Large intestine (tissue), 12 donors: ENCODE measurements around the gene ASZ1. TPM values are rescaled to one million over a fixed set of nuclear protein-coding genes. Genes with fewer than 3 reads are reported as not detected.
"Not testable (repeated sequence)": the region's sequence is repeated elsewhere in the genome, so short reads cannot be mapped to it uniquely, and the experiment has no call there.

ENCODE experiments used
- DNase-seq, 2 donors: peaks; one replicate each; pipeline versions ENCODE4 v3.0.0 to v3.0.0-alpha.2; 2013
- H3K27ac ChIP-seq: one replicate; pipeline ENCODE4 v1.5.1; 2013; ENCODE audit warnings: low read length
- H3K27me3 ChIP-seq: 2 replicates; pipeline ENCODE4 v1.6.1; 2013; ENCODE audit warnings: low read length; ENCODE audit not compliant: control insufficient read depth, insufficient read depth
- H3K36me3 ChIP-seq: 2 replicates; pipeline ENCODE4 v1.6.1; 2013; ENCODE audit warnings: low read length; ENCODE audit not compliant: control insufficient read depth, insufficient read depth
- H3K4me1 ChIP-seq: one replicate; pipeline ENCODE4 v1.6.1; 2013; ENCODE audit warnings: low read length; ENCODE audit not compliant: control insufficient read depth, insufficient read depth
- H3K4me3 ChIP-seq: one replicate; pipeline ENCODE4 v1.5.1; 2013; ENCODE audit warnings: low read length
- H3K9me3 ChIP-seq: one replicate; pipeline ENCODE4 v1.6.1; 2013; ENCODE audit warnings: mild to moderate bottlenecking, low read depth, low read length, moderate library complexity; ENCODE audit not compliant: control insufficient read depth
- WGBS: methylation state at CpG from one replicate; pipeline ENCODE4 v1.1.5; 2013; ENCODE audit warnings: low lambda C conversion rate; ENCODE audit not compliant: insufficient coverage; 5-methylcytosine and 5-hydroxymethylcytosine counted together
- long read RNA-seq, 11 donors: transcript quantifications; one replicate each; lab custom pipeline, GENCODE V29; 2026
- polyA plus RNA-seq: library from polyadenylated mRNA; unstranded; fragments of 120-200 nt; gene quantifications from one replicate; pipeline ENCODE4 v1.2.1, GENCODE V29; 2013

ASZ1 gene
- polyA plus RNA-seq, result not detected
- long read RNA-seq, donor 1, result 0 reads
- long read RNA-seq, donor 2, result 0 reads
- long read RNA-seq, donor 3, result 0 reads
- long read RNA-seq, donor 4, result 0 reads
- long read RNA-seq, donor 5, result 0 reads
- long read RNA-seq, donor 6, result 0 reads
- long read RNA-seq, donor 7, result 0 reads
- long read RNA-seq, donor 8, result 0 reads
- long read RNA-seq, donor 9, result 0 reads
- long read RNA-seq, donor 10, result 0 reads
- long read RNA-seq, donor 11, result 0 reads

- DNase-seq, result no peak
- no CpG with 5 or more reads among the region's 41 CpGs for WGBS
- H3K9me3 ChIP-seq, result peaks cover 5% of the 10 kb centered on the region
- H3K27me3 ChIP-seq, result no peaks in the 10 kb centered on the region
- no peaks in the 10 kb centered on the region for H3K4me1 ChIP-seq
- no peak within 1 kb of the TSS for H3K27ac ChIP-seq
- H3K4me3 ChIP-seq, result no peak within 1 kb of the TSS
- H3K36me3 ChIP-seq, result no peaks in the 10 kb centered on the region
Observed at GRCh38 chr7:117427258-117427701, at the start of gene ASZ1. TSS of gene ASZ1 (minus strand) at chr7:117427493. CDS start at chr7:117427460, 33 bp downstream.

GRCh38 chr7:117476557-117477215 lies 49.4 kb upstream of the ASZ1 start:
- no peak overlapping the region for H3K27ac ChIP-seq
- no peak for DNase-seq
- H3K36me3 ChIP-seq, result no peaks in the 10 kb centered on the region
- 89% methylated on average over 3 of the region's 4 CpGs for WGBS
- no peaks in the 10 kb centered on the region for H3K4me1 ChIP-seq
- H3K4me3 ChIP-seq, result no peak overlapping the region
- H3K27me3 ChIP-seq, result no peaks in the 10 kb centered on the region
- no peaks in the 10 kb centered on the region for H3K9me3 ChIP-seq

- Histone ChIP-seq H3K36me3 (no peaks in the 10 kb centered on the region), H3K9me3 (no peaks in the 10 kb centered on the region), H3K4me1 (no peaks in the 10 kb centered on the region), H3K4me3 (no peak overlapping the region), H3K27me3 (no peaks in the 10 kb centered on the region), H3K27ac (no peak overlapping the region)
- no peak for DNase-seq
Observed at GRCh38 chr7:117472335-117472734, 45.0 kb upstream of the ASZ1 start.

GRCh38 chr7:117470777-117471176 lies 43.5 kb upstream of the ASZ1 start:
- no CpG with 5 or more reads among the region's 5 CpGs for WGBS
- no peaks in the 10 kb centered on the region for H3K36me3 ChIP-seq
- no peaks in the 10 kb centered on the region for H3K9me3 ChIP-seq
- H3K4me1 ChIP-seq, result no peaks in the 10 kb centered on the region
- H3K4me3 ChIP-seq, result no peak overlapping the region
- H3K27me3 ChIP-seq, result no peaks in the 10 kb centered on the region
- DNase-seq, result no peak
- no peak overlapping the region for H3K27ac ChIP-seq

GRCh38 chr7:117468174-117468573 lies 40.9 kb upstream of the ASZ1 start:
- DNase-seq, result no peak
- Histone ChIP-seq H3K4me1 (no peaks in the 10 kb centered on the region), H3K36me3 (no peaks in the 10 kb centered on the region), H3K27ac (no peak overlapping the region), H3K4me3 (no peak overlapping the region), H3K27me3 (no peaks in the 10 kb centered on the region), H3K9me3 (no peaks in the 10 kb centered on the region)
- WGBS, result 94% methylated on average over 2 of the region's 2 CpGs

GRCh38 chr7:117460815-117461214 lies 33.5 kb upstream of the ASZ1 start:
- not testable (repeated sequence) for H3K9me3 ChIP-seq, H3K27ac ChIP-seq, H3K4me1 ChIP-seq, H3K4me3 ChIP-seq, DNase-seq, H3K27me3 ChIP-seq, H3K36me3 ChIP-seq
- 100% methylated on average over 1 of the region's 4 CpGs for WGBS

GRCh38 chr7:117459735-117460134 lies 32.4 kb upstream of the ASZ1 start:
- H3K9me3 ChIP-seq, result no peaks in the 10 kb centered on the region
- H3K27ac ChIP-seq, result no peak overlapping the region
- H3K4me3 ChIP-seq, result no peak overlapping the region
- peak in 1 of 2 donors; percentile 24 for DNase-seq
- no peaks in the 10 kb centered on the region for H3K4me1 ChIP-seq
- H3K27me3 ChIP-seq, result no peaks in the 10 kb centered on the region
- no peaks in the 10 kb centered on the region for H3K36me3 ChIP-seq

GRCh38 chr7:117458977-117459583 lies 31.8 kb upstream of the ASZ1 start:
- no peaks in the 10 kb centered on the region for H3K9me3 ChIP-seq
- peak in 1 of 2 donors; percentile 22 for DNase-seq
- no peaks in the 10 kb centered on the region for H3K4me1 ChIP-seq
- WGBS, result 0% methylated on average over 1 of the region's 3 CpGs
- H3K4me3 ChIP-seq, result no peak overlapping the region
- no peak overlapping the region for H3K27ac ChIP-seq
- H3K27me3 ChIP-seq, result no peaks in the 10 kb centered on the region
- H3K36me3 ChIP-seq, result no peaks in the 10 kb centered on the region

GRCh38 chr7:117448655-117449054 lies 21.4 kb upstream of the ASZ1 start:
- H3K4me1 ChIP-seq, result no peaks in the 10 kb centered on the region
- no peaks in the 10 kb centered on the region for H3K9me3 ChIP-seq
- H3K36me3 ChIP-seq, result no peaks in the 10 kb centered on the region
- no peak for DNase-seq
- H3K27ac ChIP-seq, result no peak overlapping the region
- no peaks in the 10 kb centered on the region for H3K27me3 ChIP-seq
- no CpG with 5 or more reads among the region's 2 CpGs for WGBS
- H3K4me3 ChIP-seq, result no peak overlapping the region

- H3K4me3 ChIP-seq, result no peak overlapping the region
- 75% methylated on average over 3 of the region's 4 CpGs for WGBS
- H3K9me3 ChIP-seq, result no peaks in the 10 kb centered on the region
- no peaks in the 10 kb centered on the region for H3K36me3 ChIP-seq
- no peaks in the 10 kb centered on the region for H3K27me3 ChIP-seq
- no peak overlapping the region for H3K27ac ChIP-seq
- no peaks in the 10 kb centered on the region for H3K4me1 ChIP-seq
- DNase-seq, result no peak
Observed at GRCh38 chr7:117446220-117446815, 19.0 kb upstream of the ASZ1 start.
